K562 (cell line): ENCODE results near the gene NOPCHAP1. TPM values are rescaled to one million over a fixed set of nuclear protein-coding genes. Genes with fewer than 3 reads are reported as not detected.

ENCODE experiments used
- ARID1B ChIP-seq: fragments of 450-650 bp; IDR thresholded peaks from 2 replicates; pipeline ENCODE4 v1.6.1; 2016; ENCODE audit warnings: antibody characterized with exemption, mild to moderate bottlenecking, inconsistent platforms
- ATF7 ChIP-seq: fragments of 450-650 bp; IDR thresholded peaks from 2 replicates; pipeline ENCODE4 v1.7.1; 2014; ENCODE audit warnings: mild to moderate bottlenecking, moderate library complexity
- BDP1 ChIP-seq: IDR thresholded peaks from 3 replicates; pipeline ENCODE4 v1.6.1; 2011; ENCODE audit not compliant: insufficient read length, insufficient read depth
- BRD4 ChIP-seq: fragments of 200-600 bp; sonication (generic); IDR thresholded peaks from 2 replicates; pipeline ENCODE4 v1.6.1; 2017; ENCODE audit warnings: inconsistent platforms
- GMEB1 ChIP-seq: fragments of 250-450 bp; sonication (Bioruptor Pico); IDR thresholded peaks from 2 replicates; pipeline ENCODE4 v1.4.0; 2020; ENCODE audit warnings: mild to moderate bottlenecking
- HDAC3 ChIP-seq: fragments of 450-650 bp; IDR thresholded peaks from 2 replicates; pipeline ENCODE4 v1.6.1; 2018; ENCODE audit warnings: borderline replicate concordance, mild to moderate bottlenecking, moderate library complexity; ENCODE audit not compliant: partially characterized antibody
- NR2C1 ChIP-seq, 2 experiments: fragments of 450-650 bp; IDR thresholded peaks; 2 replicates each; pipeline ENCODE4 v1.6.1; 2017; ENCODE audit warnings: mild to moderate bottlenecking in 2 of 2, antibody characterized with exemption in 1 of 2, inconsistent platforms in 1 of 2, missing compliant biosample characterization in 1 of 2, missing genetic modification characterization in 1 of 2
- POLR2AphosphoS2 ChIP-seq: IDR thresholded peaks from 2 replicates; pipeline ENCODE4 v1.6.1; 2012; ENCODE audit warnings: low read length, improper control_type of control experiment
- RREB1 ChIP-seq: fragments of 250-450 bp; sonication (Bioruptor Pico); IDR thresholded peaks from 2 replicates; pipeline ENCODE4 v1.4.0; 2020
- SMAD3 ChIP-seq: fragments of 450-650 bp; formaldehyde crosslinking; conservative IDR thresholded peaks from 2 replicates; pipeline ENCODE4 v1.4.0; 2020; ENCODE audit warnings: mild to moderate bottlenecking
- SNAPC5 ChIP-seq: fragments of 250-450 bp; sonication (Bioruptor Pico); IDR thresholded peaks from 2 replicates; pipeline ENCODE4 v1.8.0; 2021; ENCODE audit warnings: moderate library complexity, mild to moderate bottlenecking, inconsistent platforms
- TGIF2 ChIP-seq: sonication (generic); formaldehyde crosslinking; IDR thresholded peaks from 2 replicates; pipeline ENCODE4 v1.8.1; 2022; ENCODE audit warnings: mild to moderate bottlenecking, missing genetic modification reagents, moderate library complexity
- TOE1 ChIP-seq, 2 experiments: fragments of 450-650 bp in 1 of 2; sonication (generic) in 1 of 2; formaldehyde crosslinking in 1 of 2; IDR thresholded peaks; 2 replicates each; pipeline versions ENCODE4 v1.7.1 to v1.8.0; 2016 to 2022; ENCODE audit warnings: borderline replicate concordance in 2 of 2, mild to moderate bottlenecking in 2 of 2, antibody characterized with exemption in 1 of 2, inconsistent platforms in 1 of 2, low read depth in 1 of 2, missing genetic modification reagents in 1 of 2, moderate library complexity in 1 of 2
- TRIM25 ChIP-seq: fragments of 450-650 bp; IDR thresholded peaks from 2 replicates; pipeline ENCODE4 v1.7.0; 2016; ENCODE audit warnings: borderline replicate concordance
- ZKSCAN8 ChIP-seq: fragments of 200-800 bp; sonication (Bioruptor generic); IDR thresholded peaks from 2 replicates; pipeline ENCODE4 v1.6.1; 2016; ENCODE audit warnings: missing genetic modification characterization, missing compliant biosample characterization
- ZNF165 ChIP-seq: fragments of 250-450 bp; sonication (Bioruptor Pico); IDR thresholded peaks from 2 replicates; pipeline ENCODE4 v1.4.0; 2020; ENCODE audit warnings: borderline replicate concordance
- ZNF232 ChIP-seq: sonication (generic); formaldehyde crosslinking; IDR thresholded peaks from 2 replicates; pipeline ENCODE4 v1.8.0; 2022; ENCODE audit warnings: mild to moderate bottlenecking, missing genetic modification reagents
- ZNF584 ChIP-seq: fragments of 200-800 bp; sonication (Bioruptor generic); IDR thresholded peaks from 2 replicates; pipeline ENCODE4 v1.6.1; 2016; ENCODE audit warnings: low read depth, mild to moderate bottlenecking, missing genetic modification characterization, missing compliant biosample characterization
- polyA plus RNA-seq, 8 experiments: library from polyadenylated mRNA; depleted of rRNA in 4 of 8; stranded (reverse) in 5 of 8; unstranded in 3 of 8; fragments of >200 nt; fragmentation: Nextera tagmentation in 2 of 8; fragmentation: Illumina TruSeq in 1 of 8; extraction: Ambion mirVana in 2 of 8; extraction: Trizol in 1 of 8; gene quantifications; 2 replicates each; pipeline versions ENCODE4 v1.2.1 to v1.2.3, GENCODE V29; 2011 to 2014; ENCODE audit warnings: inconsistent platforms in 1 of 8, missing spikeins in 1 of 8
- total RNA-seq, 7 experiments: library from RNA; depleted of rRNA in 6 of 7; stranded (reverse); fragments of >200 nt in 6 of 7; fragmentation: Illumina TruSeq in 2 of 7; extraction: Trizol in 2 of 7; gene quantifications; 2 replicates each; pipeline versions ENCODE4 v1.2.1 to v1.2.3, GENCODE V29; 2011 to 2021; ENCODE audit warnings: low replicate concordance in 1 of 7

NOPCHAP1 gene
- total and polyA plus RNA-seq, 9 of the 15 experiments (the other 6 are each of a cell fraction or from before 2014, with no cell fraction given): 19.4 to 108 (median 33.4) TPM

GRCh38 chr12:104958001-104958804, 27.9 kb upstream of the NOPCHAP1 start, which contains the start of gene SLC41A2 (continued):
- TF ChIP-seq ATF7 (peak; percentile 89), TRIM25 (no peak), HDAC3 (no peak), RREB1 (no peak), SNAPC5 (CRISPR knock-in tag) (no peak), POLR2AphosphoS2 (no peak), ZNF584 (CRISPR knock-in tag) (no peak), TGIF2 (CRISPR knock-in tag) (no peak), NR2C1 (IDR thresholded peaks at IDR 0.05) (no peak), NR2C1 (tag; IDR thresholded peaks at IDR 0.05) (no peak), ZNF165 (CRISPR knock-in tag) (no peak), BDP1 (no peak), ZKSCAN8 (CRISPR knock-in tag) (no peak), ZNF232 (no peak), BRD4 (no peak), ARID1B (peak; percentile 57), TOE1 (IDR thresholded peaks at IDR 0.05; ENCODE audit: borderline replicate concordance) (peak; percentile 52; the same call in 1 of the 2 replicates), TOE1 (CRISPR knock-in tag; IDR thresholded peaks at IDR 0.05; ENCODE audit: borderline replicate concordance, low read depth) (no peak), GMEB1 (CRISPR knock-in tag) (no peak), SMAD3 (CRISPR knock-in tag) (no peak)
